Large intestine (tissue), 3 donors: ENCODE data around the gene ZFHX3. TPM values are rescaled to one million over a fixed set of nuclear protein-coding genes. Genes with fewer than 3 reads are reported as not detected.
A peak's percentile ranks its signal among the peaks of the same experiment; 100 is the strongest.

Source experiments
- DNase-seq, 2 donors: peaks; one replicate each; pipeline versions ENCODE4 v3.0.0 to v3.0.0-alpha.2; 2013
- H3K27ac ChIP-seq: one replicate; pipeline ENCODE4 v1.5.1; 2013; ENCODE audit warnings: low read length
- H3K27me3 ChIP-seq: 2 replicates; pipeline ENCODE4 v1.6.1; 2013; ENCODE audit warnings: low read length; ENCODE audit not compliant: control insufficient read depth, insufficient read depth
- H3K36me3 ChIP-seq: 2 replicates; pipeline ENCODE4 v1.6.1; 2013; ENCODE audit warnings: low read length; ENCODE audit not compliant: control insufficient read depth, insufficient read depth
- H3K4me1 ChIP-seq: one replicate; pipeline ENCODE4 v1.6.1; 2013; ENCODE audit warnings: low read length; ENCODE audit not compliant: control insufficient read depth, insufficient read depth
- H3K4me3 ChIP-seq: one replicate; pipeline ENCODE4 v1.5.1; 2013; ENCODE audit warnings: low read length
- H3K9me3 ChIP-seq: one replicate; pipeline ENCODE4 v1.6.1; 2013; ENCODE audit warnings: mild to moderate bottlenecking, low read depth, low read length, moderate library complexity; ENCODE audit not compliant: control insufficient read depth
- WGBS: methylation state at CpG from one replicate; pipeline ENCODE4 v1.1.5; 2013; ENCODE audit warnings: low lambda C conversion rate; ENCODE audit not compliant: insufficient coverage; 5-methylcytosine and 5-hydroxymethylcytosine counted together
- polyA plus RNA-seq: library from polyadenylated mRNA; unstranded; fragments of 120-200 nt; gene quantifications from one replicate; pipeline ENCODE4 v1.2.1, GENCODE V29; 2013

Gene ZFHX3
- polyA plus RNA-seq, 1 donor: 10.5 TPM

GRCh38 chr16:72768591-72768990, 279.3 kb downstream of the ZFHX3 start:
- H3K36me3 ChIP-seq: no peaks in the 10 kb centered on the region
- no peak for DNase-seq
- H3K27ac ChIP-seq: no peak overlapping the region
- peaks cover 7% of the 10 kb centered on the region for H3K9me3 ChIP-seq
- no peaks in the 10 kb centered on the region for H3K27me3 ChIP-seq
- no peaks in the 10 kb centered on the region for H3K4me1 ChIP-seq
- WGBS: no CpG with 5 or more reads among the region's 5 CpGs
- no peak overlapping the region for H3K4me3 ChIP-seq

DNA sequence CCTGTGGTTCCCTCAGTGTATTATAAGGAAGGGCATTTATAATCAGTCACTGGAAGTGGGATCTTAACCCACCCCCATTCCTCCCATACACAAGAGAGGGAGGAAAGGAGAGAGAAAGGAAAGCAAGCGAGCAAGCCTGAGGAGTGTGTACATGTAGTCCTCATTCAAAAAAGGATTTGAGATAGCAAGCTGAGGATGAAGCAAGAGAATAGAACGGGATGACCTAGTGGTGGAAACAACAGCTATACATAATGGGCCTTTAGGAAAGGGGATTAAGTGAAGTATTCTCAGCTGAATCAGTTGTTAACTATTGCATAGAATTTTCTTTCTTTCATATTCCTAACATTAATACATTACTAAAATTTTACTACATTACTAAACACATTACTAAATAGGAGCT, 281.4 kb downstream of the ZFHX3 start:
- H3K4me1 ChIP-seq: no peaks in the 10 kb centered on the region
- H3K27me3 ChIP-seq: no peaks in the 10 kb centered on the region
- H3K36me3 ChIP-seq: no peaks in the 10 kb centered on the region
- H3K4me3 ChIP-seq: no peak overlapping the region
- DNase-seq: no peak
- peaks cover 7% of the 10 kb centered on the region for H3K9me3 ChIP-seq
- WGBS: 100% methylated on average over 2 of the region's 2 CpGs
- no peak overlapping the region for H3K27ac ChIP-seq

DNA sequence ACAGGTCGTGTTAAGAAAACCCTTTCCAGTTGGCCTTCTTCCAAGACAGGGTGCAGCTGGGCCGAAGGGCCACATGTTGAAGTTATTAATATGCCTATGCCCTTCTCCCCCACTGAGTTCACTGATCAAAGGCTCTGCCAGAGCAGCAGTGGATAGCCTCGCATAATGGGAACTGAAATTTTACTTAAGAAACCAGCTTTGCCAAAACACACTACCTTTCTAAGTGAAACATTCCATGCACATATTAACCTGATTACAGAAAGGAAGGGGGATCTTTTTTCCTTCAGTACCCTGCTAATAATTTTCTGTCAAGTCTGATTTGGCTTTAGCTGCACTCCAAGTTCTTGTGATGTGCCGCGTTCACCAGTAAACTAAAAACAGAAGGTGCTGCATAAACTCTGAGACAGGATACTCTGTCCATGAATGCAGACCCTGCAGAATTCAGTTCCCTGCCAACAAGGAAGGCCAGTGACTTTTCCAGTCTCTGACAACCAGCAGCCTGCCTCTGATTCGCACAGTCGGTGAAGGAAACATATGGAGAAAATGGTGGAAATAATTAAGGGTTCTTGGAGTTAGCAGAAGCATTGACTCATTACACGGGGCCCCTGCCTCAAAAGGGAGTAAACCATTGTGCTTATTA, 283.8 kb downstream of the ZFHX3 start:
- Histone ChIP-seq H3K9me3 (no peaks in the 10 kb centered on the region), H3K27ac (no peak overlapping the region), H3K4me1 (no peaks in the 10 kb centered on the region), H3K36me3 (no peaks in the 10 kb centered on the region), H3K27me3 (no peaks in the 10 kb centered on the region), H3K4me3 (no peak overlapping the region)
- DNase-seq: no peak
- WGBS: 90% methylated on average over 2 of the region's 8 CpGs

GRCh38 chr16:72760581-72760980, 287.3 kb downstream of the ZFHX3 start:
- no peaks in the 10 kb centered on the region for H3K27me3 ChIP-seq
- H3K36me3 ChIP-seq: no peaks in the 10 kb centered on the region
- H3K4me1 ChIP-seq: no peaks in the 10 kb centered on the region
- no peak overlapping the region for H3K27ac ChIP-seq
- DNase-seq: no peak
- no peak overlapping the region for H3K4me3 ChIP-seq
- peaks cover 7% of the 10 kb centered on the region for H3K9me3 ChIP-seq

DNA sequence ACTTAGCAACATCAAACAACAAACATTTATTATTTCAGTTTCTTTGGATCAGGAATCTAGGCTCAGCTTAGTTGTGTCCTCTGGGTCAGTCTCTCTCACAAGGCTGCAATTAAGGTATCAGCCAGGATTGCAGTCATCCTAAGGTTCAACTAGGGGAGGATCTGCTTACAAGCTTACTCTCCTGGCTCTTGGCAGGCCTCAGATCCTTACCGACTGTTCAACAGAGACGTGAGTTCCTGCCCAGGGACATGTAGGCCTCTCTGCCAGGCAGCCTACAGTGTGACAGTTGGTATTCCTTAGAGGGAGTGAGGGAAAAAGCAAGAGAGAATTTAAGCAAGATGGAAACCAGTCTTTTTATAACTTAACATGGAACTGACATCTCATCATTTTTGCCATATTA, 294.0 kb downstream of the ZFHX3 start:
- Histone ChIP-seq H3K4me1 (peaks cover 33% of the 10 kb centered on the region), H3K27ac (peak overlapping the region; percentile 67), H3K27me3 (no peaks in the 10 kb centered on the region), H3K4me3 (no peak overlapping the region), H3K9me3 (peaks cover 7% of the 10 kb centered on the region), H3K36me3 (no peaks in the 10 kb centered on the region)
- 40% methylated on average over 1 of the region's 2 CpGs for WGBS
- DNase-seq: peak; percentile 73 to 81

DNA sequence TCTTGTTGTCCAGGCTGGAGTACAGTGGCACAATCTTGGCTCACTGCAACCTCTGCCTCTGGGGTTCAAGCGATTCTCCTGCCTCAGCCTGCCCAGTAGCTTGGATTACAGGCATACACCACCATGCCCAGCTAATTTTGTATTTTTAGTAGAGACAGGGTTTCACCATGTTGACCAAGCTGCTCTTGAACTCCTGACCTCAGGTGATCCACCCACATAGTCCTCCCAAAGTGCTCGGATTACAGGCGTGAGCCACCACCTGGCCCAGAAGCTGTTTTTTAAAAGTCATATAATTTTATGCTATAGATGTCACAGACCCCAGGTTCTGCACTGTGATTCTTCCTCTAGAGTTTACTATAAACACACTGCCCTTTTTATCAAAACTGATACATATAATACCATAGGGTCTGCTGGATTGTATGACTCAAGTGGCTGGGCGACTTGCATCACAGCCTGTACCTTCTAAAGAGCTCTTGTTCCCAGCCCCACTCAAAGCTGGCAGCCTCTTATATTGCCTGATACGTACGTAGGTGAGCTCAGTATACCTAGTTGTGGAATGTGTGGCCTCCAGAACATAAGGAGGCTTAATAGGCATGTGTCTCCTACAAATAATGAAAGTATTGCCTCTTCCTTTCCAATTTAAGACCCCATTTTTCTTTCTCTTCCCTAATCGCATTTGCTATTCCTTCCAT, 295.8 kb downstream of the ZFHX3 start:
- DNase-seq: no peak
- no peaks in the 10 kb centered on the region for H3K36me3 ChIP-seq
- peaks cover 37% of the 10 kb centered on the region for H3K4me1 ChIP-seq
- H3K27me3 ChIP-seq: no peaks in the 10 kb centered on the region
- H3K9me3 ChIP-seq: no peaks in the 10 kb centered on the region
- no peak overlapping the region for H3K4me3 ChIP-seq
- WGBS: no CpG with 5 or more reads among the region's 7 CpGs
- no peak overlapping the region for H3K27ac ChIP-seq

DNA sequence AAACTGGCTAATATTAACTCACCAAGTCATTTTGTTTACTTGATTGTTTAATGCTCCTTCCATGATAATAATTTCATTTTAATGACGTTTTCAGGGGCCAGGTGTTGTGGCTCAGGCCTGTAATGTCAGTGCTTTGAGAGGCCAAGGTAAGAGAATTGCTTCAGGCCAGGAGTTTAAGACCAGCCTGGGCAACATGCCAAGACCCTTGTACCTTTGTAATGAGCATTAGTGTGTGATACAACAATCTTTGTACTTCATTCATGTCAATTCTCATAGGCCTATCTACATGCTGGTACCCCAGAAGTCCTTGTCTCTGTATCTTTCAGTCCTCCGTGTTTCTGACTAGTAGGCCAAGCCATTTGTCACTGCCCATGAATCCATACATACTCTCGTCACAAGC, 296.9 kb downstream of the ZFHX3 start:
- H3K36me3 ChIP-seq: no peaks in the 10 kb centered on the region
- H3K27ac ChIP-seq: peak overlapping the region; percentile 31
- no peaks in the 10 kb centered on the region for H3K9me3 ChIP-seq
- no CpG with 5 or more reads among the region's 3 CpGs for WGBS
- peaks cover 40% of the 10 kb centered on the region for H3K4me1 ChIP-seq
- H3K27me3 ChIP-seq: no peaks in the 10 kb centered on the region
- peak; percentile 56 to 81 for DNase-seq
- H3K4me3 ChIP-seq: no peak overlapping the region

DNA sequence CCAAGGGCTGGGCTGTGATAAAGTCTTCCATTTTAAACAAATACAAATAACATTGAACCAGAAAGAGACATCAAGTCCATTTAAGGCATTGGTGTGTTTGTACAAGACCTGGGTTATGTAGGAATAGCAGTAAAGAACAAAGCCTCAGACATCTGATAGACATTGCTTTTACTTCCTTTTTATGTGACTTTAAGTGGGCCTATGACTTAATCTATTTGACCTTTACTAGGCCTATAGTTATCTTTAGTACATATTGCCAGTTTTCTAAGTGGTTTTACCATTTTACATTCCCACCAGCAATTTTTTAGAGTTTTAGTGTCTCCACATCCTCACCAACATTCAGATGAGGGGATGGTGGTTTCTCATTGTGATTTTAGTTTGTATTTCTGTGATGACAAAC, 298.8 kb downstream of the ZFHX3 start:
- H3K27ac ChIP-seq: no peak overlapping the region
- H3K27me3 ChIP-seq: no peaks in the 10 kb centered on the region
- H3K9me3 ChIP-seq: no peaks in the 10 kb centered on the region
- no peaks in the 10 kb centered on the region for H3K36me3 ChIP-seq
- peaks cover 35% of the 10 kb centered on the region for H3K4me1 ChIP-seq
- H3K4me3 ChIP-seq: no peak overlapping the region
- no peak for DNase-seq

GRCh38 chr16:72744076-72744793, 303.7 kb downstream of the ZFHX3 start:
- Histone ChIP-seq H3K4me1 (peaks cover 9% of the 10 kb centered on the region), H3K36me3 (no peaks in the 10 kb centered on the region), H3K27ac (no peak overlapping the region), H3K9me3 (no peaks in the 10 kb centered on the region), H3K4me3 (no peak overlapping the region), H3K27me3 (no peaks in the 10 kb centered on the region)
- DNase-seq: no peak
- WGBS: no CpG with 5 or more reads among the region's 2 CpGs

- no peak overlapping the region for H3K4me3 ChIP-seq
- H3K9me3 ChIP-seq: no peaks in the 10 kb centered on the region
- no peaks in the 10 kb centered on the region for H3K36me3 ChIP-seq
- no peak overlapping the region for H3K27ac ChIP-seq
- H3K27me3 ChIP-seq: no peaks in the 10 kb centered on the region
- H3K4me1 ChIP-seq: peaks cover 5% of the 10 kb centered on the region
- 94% methylated on average over 4 of the region's 8 CpGs for WGBS
- DNase-seq: no peak
Measured at GRCh38 chr16:72743011-72743761, 304.7 kb downstream of the ZFHX3 start.
